HG02973 (cell line): Measurements from ENCODE around the gene FGF12.
"Not testable (repeated sequence)": the region's sequence is repeated elsewhere in the genome, so short reads cannot be mapped to it uniquely, and the experiment has no call there.

Source experiments
- ATAC-seq: cut with Tn5 transposase; IDR thresholded peaks from one replicate; pipeline ENCODE4 v1.9.1; 2021; ENCODE audit warnings: moderate library complexity; ENCODE audit not compliant: unreplicated experiment

The FGF12 gene

DNA sequence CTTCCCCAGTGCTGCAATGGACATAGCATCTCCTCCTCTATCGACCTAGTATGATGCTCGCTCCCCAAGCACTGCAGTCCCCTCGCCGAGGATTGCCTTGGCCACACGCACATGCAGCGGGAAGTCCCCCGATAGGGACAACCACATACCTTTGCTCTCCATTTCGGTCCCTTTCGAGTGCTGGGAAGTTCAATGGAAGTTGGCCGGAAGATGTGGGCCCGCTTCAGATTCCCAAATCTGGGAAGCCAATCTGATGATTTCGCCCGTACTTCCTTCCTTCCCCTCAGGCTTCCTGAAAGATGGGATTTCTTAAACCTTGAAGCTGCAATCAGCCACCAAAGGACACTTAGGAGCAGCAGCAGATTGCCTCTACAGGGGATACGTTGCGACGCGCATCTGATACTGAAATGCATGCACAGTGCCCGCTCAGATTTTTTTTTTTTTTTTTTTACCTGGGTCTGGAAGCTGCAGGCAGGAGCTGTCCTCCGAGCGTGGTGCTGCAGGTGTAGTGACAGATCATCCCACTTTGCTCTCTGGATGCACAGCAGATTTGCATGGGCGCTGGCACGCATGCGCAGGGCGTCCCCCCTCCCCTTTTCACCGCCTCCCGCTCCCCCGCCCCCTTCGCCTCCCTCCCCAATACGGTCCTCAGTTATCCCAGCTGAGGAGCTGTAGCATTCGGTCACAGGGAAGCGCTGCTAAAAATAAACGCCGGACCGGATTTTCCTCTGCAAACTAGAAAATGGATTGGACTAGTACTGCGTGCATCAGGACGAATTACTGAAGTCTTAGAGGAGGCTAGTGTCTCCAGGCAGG lies at the start of gene FGF12:
Gene FGF12, minus strand, starts transcription at position 510 of the 816 bp plus-strand sequence.
- ATAC-seq: no peak

DNA sequence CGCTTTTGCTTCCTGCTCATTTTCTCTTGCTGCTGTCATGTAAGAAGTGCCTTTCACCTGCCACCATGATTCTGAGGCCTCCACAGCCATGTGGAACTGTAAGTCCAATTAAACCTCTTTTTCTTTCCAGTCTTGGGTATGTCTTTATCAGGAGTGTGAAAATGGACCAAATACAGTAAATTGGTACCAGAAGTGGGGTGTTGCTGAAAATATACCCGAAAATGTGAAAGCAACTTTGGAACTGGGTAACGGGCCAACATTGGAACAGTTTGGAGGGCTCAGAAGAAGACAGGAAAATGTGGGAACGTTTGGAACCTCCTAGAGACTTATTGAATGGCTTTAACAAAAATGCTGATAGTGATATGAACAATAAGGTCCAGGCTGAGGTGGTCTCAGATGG lies 47.0 kb upstream of the FGF12 start:
- not testable (repeated sequence) for ATAC-seq

DNA sequence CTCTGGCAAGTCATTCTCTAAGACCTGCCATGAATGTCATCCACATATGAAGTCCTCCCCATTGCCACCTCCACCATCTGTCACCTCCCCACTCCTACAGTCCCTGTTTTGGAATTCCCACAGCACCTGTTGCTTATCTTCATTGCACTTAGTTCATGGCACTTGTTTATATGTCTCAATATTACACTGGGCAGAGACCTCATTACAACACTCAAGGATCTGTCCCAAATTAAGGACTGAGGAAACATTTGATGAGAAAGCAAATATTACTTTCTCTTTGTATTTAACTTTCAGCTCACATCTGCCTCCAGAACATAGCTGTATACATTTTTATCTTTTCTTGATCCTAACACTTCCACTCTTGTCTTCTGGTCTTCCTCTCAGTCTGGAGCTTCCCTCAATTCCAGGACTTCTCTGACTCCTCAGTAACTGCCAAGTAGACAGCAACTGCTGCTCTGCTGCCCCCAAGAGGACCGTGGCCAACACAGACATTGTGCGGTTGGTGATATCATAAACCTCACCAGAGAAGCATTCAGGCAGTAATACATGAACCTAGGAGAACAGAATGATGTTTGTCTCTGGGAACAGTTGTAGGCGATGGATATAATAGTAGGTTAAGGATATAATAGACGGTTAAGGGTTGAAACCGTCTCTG lies 45.0 kb upstream of the FGF12 start:
- ATAC-seq: no peak

DNA sequence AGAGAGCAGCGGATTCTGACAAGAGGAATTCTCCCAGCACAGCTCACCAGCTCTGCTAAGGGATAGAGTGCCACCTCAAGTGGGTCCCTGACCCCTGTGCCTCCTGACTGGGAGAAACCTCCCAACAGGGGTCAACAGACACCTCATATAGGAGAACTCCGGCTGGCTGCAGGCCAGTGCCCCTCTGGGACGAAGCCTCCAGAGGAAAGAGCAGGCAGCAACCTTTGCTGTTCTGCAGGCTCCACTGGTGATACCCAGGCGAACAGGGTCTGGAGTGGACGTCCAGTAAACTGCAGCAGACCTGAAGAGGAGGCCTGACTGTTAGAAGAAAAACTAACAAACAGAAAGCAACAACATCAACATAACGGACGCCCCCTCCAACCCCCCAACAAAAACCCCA lies 31.3 kb upstream of the FGF12 start:
- ATAC-seq: no peak

DNA sequence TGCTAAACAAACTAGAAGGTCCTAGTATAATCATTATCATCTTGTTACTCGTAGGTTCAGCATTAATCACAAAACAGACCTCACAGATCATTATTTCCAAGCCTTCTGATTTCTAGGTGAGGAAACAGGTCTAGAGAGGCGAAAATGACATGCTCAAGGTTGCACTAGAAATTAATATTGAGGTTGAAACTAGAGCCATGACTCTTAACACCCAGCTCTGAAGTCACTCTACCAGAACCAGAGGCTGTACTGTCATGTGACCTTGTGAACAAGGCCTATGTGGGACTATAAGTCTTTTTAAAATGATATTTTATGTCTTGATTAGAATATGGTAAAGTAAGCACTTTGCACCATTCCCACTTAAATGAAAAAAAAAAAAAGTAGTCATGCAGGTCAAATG lies 23.8 kb upstream of the FGF12 start:
- ATAC-seq: no peak

DNA sequence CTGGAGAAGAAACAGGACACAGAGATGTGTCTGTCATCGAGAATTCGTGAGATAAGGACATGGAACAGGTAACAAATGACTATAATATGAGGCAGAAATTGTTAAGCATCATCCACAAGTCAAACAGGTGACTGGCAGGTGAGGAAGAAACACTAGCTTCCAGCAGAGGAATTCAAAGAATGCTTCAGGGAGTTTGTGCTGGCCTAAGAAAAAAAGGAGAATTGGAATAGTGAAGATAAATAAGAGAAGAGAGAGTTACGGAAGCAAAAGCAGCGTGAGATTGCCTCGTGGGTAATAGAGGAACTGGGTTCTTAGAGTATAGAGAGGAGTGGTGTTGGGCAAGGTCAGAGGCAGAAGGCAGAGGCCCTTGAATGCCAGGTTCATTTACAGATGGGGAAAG lies 22.9 kb upstream of the FGF12 start:
- ATAC-seq: no peak

DNA sequence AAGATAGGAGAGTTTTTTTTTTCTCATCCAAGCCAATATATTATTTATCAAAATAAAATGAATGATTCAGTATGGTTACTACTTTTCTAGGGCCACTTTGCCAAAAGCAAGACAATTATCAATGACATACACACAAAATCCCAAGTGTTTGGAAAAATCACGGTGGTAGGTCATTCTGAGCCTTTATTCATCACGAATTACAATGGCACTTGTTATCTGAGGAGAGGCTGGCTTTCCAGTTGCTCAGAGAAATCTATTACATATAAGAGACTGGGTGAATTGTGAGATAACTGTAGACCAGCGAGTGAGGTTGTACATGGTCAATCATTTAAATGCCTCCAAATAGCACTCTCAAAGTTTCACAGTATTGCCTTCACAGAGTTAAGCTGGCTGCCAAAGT lies 20.4 kb upstream of the FGF12 start:
- ATAC-seq: no peak

DNA sequence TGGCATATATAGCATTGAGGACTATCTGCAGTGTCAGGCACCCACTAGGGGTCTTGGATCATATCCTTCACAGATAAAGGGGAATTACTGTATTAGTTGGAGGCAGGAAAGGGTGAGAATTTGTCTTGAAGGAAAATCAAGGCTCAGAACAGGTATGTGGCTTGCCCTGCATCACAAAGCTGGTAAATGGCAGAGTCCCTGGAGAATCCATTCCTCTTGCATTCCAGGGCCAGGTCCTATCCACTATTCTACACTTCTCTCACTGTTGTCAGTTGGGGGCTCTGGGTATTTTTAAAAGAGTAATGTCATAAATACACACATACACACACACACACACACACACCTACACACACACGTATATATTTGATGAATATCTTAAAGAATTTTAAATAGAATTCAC lies 19.8 kb upstream of the FGF12 start:
- ATAC-seq: no peak

DNA sequence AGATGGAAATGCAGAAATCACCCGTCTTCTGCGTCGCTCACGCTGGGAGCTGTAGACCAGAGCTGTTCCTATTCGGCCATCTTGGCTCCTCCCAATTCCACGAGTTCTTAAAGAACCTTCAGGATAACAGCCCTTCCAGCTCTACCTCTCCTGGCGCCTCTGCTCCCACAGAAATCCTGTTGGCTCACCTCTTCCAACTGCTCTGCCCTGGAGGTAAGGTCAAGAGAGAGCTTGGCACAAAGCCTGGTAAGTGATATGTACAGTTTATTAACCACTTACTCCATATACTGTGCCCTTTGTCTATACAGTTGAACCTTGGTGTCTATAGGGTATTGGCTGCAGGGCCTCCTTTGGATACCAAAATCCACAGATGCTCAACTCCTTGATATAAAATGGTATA lies 17.8 kb upstream of the FGF12 start:
- ATAC-seq: no peak

DNA sequence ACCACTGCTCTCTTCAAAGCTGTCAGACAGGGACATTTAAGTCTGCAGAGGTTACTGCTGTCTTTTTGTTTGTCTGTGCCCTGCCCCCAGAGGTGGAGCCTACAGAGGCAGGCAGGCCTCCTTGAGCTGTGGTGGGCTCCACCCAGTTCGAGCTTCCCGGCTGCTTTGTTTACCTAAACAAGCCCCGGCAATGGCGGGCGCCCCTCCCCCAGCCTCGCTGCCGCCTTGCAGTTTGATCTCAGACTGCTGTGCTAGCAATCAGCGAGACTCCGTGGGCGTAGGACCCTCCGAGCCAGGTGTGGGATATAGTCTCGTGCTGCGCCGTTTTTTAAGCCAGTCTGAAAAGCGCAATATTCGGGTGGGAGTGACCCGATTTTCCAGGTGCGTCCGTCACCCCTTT lies 17.3 kb upstream of the FGF12 start:
- ATAC-seq: not testable (repeated sequence)

DNA sequence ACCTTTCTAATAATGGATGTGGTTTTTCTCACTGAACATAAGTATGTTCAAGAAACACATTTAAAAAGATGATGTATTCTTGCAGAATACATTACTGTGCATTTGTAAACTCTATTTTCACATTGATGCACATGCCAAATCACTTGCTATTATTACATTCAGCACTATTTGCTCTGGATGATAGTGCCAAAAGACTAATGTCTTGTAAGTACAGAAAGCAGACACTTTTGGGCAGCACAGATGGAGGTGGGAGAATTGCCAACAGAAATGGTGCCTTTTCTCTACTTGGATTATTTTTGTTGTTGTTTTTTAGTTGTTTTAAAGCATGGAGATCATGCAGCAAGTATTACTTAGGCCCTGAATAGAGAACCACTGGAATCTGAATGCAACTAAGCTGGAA lies 10.2 kb upstream of the FGF12 start:
- no peak for ATAC-seq

DNA sequence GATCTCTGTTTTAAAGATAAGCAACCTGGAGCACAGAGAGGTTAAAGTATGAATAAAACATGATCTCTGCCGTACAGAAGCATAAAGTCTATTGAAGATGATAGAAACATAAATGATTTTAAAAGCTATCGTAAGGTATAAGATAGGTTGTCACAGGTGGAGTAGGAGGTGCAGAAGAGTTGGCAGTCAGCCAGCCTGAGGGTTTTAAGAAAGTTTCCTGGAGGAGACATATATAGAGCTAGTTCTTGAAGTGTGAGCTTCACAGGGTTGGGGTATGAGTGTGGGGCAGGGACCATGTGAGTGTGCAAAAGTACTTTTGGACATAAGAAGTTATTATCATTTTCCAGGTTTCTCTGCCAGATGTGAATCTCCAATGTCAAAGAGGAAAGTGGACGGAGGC lies 3.9 kb upstream of the FGF12 start:
- ATAC-seq: no peak

DNA sequence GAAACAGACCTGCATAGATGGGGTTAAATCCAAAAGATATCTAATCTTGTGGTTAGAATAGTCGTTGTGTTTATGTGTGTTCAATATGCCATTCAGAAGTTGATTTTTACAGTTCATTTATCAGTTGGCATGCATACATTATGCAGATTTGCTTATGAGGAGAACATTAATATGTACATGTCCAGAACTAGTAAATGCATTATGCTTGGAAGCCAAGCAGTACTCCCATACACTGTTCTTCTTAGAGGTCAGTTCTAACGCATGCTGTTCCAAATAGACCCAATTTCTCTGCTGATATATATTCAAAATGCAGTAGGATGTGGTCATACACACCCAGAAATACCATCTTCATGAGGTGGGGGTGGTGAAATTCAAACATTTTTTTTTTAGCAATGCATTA lies 956 bp downstream of the FGF12 start:
- no peak for ATAC-seq

DNA sequence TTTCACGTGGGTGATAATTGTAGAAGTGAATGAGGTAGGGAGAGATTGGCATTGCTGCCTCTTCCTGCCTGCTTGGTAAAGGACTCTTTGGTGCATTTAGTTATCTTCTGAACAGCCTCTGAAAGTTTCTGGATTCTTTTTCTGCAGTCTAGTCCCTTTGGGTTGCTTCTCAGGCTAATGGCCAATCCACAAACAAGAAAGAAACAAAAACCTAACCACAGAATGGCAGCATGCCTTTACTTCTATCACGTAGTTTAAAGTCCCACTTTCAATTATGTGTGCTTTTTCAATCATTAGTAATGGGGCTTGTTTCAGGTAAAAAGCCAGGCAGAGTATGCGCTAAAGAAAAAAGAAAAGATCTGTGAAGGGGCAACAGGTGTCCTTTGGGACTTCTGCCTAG lies 7.4 kb downstream of the FGF12 start:
- no peak for ATAC-seq

DNA sequence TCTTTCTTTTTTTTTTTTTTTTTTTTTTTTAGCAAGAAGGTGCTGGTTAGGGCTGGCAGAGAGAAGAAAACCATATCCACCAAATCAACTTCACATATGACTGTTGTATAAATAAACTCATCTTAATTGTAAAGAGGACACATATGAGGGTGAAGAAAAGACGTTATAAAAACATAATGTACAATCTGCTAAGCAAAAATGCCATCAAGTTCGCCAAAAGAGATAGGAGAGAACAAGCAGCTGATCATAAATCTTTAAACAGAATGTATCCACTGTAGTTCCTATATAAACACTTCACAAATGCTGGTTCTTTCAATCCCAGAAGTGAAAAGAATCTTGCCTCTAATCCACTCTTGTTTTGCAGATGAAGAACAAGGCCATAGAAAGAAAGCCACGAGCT lies 9.2 kb downstream of the FGF12 start:
- no peak for ATAC-seq

DNA sequence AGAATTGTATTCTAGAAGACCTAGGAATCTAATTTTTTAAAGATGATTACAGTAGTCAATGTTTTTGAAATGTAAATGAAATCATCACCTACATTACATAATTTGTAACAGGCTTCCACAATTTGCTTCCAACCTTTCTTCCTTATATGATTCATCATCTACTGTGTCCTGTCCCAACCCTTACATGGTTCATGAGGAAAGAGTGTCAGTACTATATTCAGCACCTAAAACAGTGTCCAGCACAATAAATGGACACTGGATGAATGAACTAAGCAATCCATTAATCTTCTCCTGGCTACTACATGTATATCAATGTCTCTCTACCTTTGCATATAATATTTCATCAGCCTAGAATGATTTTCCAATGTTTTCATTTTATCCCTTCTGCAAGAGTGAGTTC lies 12.2 kb downstream of the FGF12 start:
- ATAC-seq: no peak

DNA sequence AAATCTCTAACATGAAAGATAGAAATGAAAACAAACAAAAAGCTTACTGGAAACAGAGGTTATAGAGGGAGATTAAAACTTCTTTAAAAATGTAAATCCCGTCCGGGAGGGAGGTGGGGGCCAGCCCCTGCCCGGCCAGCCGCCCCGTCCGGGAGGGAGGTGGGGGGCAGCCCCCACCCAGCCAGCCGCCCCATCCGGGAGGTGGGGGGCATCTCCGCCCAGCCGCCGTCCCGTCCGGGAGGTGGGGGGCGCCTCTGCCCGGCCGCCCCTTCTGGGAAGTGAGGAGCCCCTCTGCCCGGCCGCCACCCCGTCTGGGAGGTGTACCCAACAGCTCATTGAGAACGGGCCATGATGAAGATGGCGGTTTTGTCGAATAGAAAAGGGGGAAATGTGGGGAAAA lies 16.2 kb downstream of the FGF12 start:
- ATAC-seq: not testable (repeated sequence)

DNA sequence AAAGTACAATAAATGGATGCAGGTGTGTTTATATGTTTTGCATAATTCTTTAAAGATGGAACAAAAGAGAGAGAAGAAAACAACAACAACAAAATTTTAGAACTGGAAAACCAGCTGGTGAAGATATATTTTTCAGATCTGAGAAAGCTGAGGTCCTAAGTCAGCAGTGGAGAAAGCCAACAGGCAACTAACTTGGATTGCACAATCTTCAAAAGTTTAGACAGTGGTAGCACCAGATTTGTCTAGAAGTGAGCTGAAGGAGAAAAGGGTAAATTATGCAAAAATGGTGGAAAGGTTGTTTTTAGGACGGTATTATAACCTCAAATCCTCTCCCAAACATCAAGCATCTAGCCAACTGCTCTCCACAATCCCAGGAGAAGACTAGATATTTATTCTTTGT lies 17.0 kb downstream of the FGF12 start:
- ATAC-seq: no peak

DNA sequence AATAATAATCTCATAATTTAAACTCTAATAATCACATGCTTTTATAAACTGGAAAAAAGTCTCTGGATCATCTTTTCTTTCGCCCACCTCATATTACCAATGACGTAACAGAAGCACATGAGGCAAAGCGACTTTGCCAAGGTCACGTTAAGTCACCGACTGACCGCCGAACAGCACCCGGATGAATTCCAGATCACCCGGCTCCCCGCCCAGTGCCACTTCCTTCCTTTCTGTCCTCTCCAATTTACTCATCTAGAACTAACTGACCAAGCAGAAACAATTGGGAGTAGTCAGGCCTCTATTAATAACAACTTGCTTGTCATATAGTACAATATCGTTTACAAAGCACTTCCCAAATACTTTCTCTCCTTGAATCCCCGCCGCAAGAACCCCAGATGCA lies 21.1 kb downstream of the FGF12 start:
- no peak for ATAC-seq

DNA sequence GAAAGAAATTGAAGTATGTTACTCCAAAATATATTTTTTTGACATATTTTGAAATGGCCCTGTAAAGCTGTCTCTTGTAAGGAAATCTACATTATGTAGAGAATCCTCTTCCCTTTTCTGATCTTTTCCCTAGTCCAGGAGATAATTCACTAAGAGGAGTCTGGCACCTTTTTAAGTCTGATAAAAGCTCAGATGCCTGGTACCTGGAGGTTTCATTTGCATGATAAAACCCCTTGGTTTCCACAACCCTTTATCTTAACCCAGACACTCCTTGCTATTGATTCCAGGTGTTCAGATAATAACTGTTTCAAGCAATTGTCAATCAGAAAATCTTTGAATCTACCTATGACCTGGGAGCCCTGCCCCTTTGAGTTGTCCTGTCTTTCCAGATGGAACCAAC lies 26.5 kb downstream of the FGF12 start:
- ATAC-seq: no peak

DNA sequence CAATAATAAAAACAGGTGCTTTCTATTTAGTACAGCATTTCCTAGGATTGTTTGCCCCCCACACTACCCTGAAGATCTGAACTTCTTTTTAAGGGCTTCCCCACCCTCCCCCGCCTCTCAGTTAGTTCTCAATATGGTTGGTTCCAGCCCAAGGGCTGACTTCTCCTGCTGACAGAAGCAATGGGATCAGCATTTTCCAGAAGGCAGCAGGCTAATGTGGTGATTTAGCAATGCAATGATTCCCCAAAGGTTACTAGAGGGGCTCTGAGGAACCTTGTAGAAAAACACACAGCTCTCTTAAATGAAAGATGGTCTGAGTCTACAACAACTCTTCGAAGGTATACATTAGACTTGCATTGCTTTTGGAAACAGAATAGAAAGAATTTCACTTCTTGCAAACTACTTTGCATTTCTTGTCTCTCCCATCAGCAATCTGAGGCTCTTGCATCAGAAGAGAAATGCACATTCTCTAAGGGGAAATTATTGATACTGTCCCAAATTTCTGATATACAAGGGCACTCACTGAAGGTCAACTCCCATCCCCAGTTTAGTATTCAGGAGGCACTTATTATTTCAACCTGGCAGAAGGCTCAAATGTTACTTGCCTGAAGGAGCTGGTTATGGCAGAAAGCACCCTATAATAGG lies 30.3 kb downstream of the FGF12 start:
- no peak for ATAC-seq

DNA sequence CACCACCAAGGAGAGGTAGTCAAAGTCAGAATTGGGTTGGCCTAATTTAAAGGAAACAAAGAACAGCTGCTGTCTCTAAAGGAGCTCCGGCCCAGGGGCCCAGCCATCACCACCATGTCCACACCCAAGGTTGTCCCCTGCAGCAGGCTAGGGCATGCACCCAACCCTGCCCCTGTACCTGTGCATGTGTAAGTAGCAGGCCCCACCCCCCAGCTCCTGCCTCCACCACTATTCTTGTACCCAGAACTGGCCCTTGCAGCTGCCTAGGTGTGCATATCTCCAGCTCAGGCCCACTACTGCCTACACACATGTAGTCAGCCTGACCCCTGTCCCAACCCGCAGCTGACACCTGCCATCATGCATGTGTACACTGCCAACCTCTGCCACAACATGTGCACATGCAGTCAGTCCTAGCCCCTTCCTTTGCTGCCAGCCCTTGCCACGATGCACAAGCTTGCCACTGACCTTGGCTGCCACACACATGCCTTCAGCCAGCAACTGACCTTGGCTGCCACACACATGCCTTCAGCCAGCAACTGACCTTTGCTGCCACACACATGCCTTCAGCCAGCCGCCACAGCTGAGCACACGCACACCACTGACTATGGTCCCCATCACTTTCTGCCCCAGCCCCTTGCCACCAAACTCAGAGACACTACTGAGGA lies 39.7 kb downstream of the FGF12 start:
- ATAC-seq: no peak
